CD4-positive, alpha-beta T cell (primary cell): ENCODE data around the gene SPSB4. TPM values are rescaled to one million over a fixed set of nuclear protein-coding genes. Genes with fewer than 3 reads are reported as not detected.

Experiments
- ATAC-seq: fragments of 200-7000 bp; cut with Tn5 transposase; one replicate; pipeline ENCODE4 v1.10.0; 2022; ENCODE audit warnings: mild to moderate bottlenecking; ENCODE audit not compliant: poor library complexity
- CTCF ChIA-PET: fragments of 350-600 bp; sonication (Branson Sonifier 250); formaldehyde crosslinking; loops from one replicate; lab custom pipeline; 2021; ENCODE audit warnings: antibody characterized with exemption, inconsistent platforms; lab: Charles Lee
- POLR2A ChIA-PET: fragments of 350-600 bp; sonication (Branson Sonifier 250); formaldehyde crosslinking; loops from one replicate; lab custom pipeline; 2021; ENCODE audit warnings: antibody characterized with exemption, inconsistent platforms; lab: Charles Lee
- DNase-seq, 14 experiments: peaks; one replicate each; pipeline ENCODE4 v3.0.0-alpha.2; 2013 to 2020; ENCODE audit warnings: mixed read lengths in 2 of 14
- H3K27ac ChIP-seq, 2 donors: one replicate each; pipeline versions ENCODE4 v1.5.1 to v1.7.0; 2013; ENCODE audit warnings: low read length in 2 of 2, low read depth in 1 of 2, mild to moderate bottlenecking in 1 of 2
- H3K27me3 ChIP-seq, 2 experiments: 1 replicate in 1 of 2; 2 replicates in 1 of 2; pipeline versions ENCODE4 v1.6.1 to v1.7.0; 2013; ENCODE audit warnings: low read length in 2 of 2, control low read depth in 1 of 2, mild to moderate bottlenecking in 1 of 2, moderate library complexity in 1 of 2; ENCODE audit not compliant: insufficient read depth in 2 of 2, control insufficient read depth in 1 of 2
- H3K36me3 ChIP-seq: one replicate; pipeline ENCODE4 v1.6.1; 2013; ENCODE audit warnings: low read length, control low read depth; ENCODE audit not compliant: insufficient read depth
- H3K4me1 ChIP-seq: one replicate; pipeline ENCODE4 v1.6.1; 2013; ENCODE audit warnings: low read length, control low read depth; ENCODE audit not compliant: insufficient read depth
- H3K4me3 ChIP-seq: one replicate; pipeline ENCODE4 v1.5.1; 2013; ENCODE audit warnings: mild to moderate bottlenecking, low read length, moderate library complexity
- H3K9me3 ChIP-seq, 2 experiments: 1 replicate in 1 of 2; 2 replicates in 1 of 2; pipeline versions ENCODE4 v1.6.1 to v1.7.0; 2013; ENCODE audit warnings: low read length in 2 of 2, mild to moderate bottlenecking in 2 of 2, control low read depth in 1 of 2, moderate library complexity in 1 of 2; ENCODE audit not compliant: control insufficient read depth in 1 of 2, insufficient read depth in 1 of 2
- H3K27ac Mint-ChIP-seq: one replicate; pipeline ENCODE4 v1.8.0; 2020; ENCODE audit warnings: mixed read lengths
- H3K27me3 Mint-ChIP-seq: one replicate; pipeline ENCODE4 v1.8.0; 2021; ENCODE audit warnings: mixed read lengths
- H3K36me3 Mint-ChIP-seq: one replicate; pipeline ENCODE4 v1.8.0; 2021; ENCODE audit warnings: low read depth, mixed read lengths
- H3K4me1 Mint-ChIP-seq: one replicate; pipeline ENCODE4 v1.8.0; 2021; ENCODE audit warnings: low read depth, mixed read lengths
- H3K4me3 Mint-ChIP-seq: one replicate; pipeline ENCODE4 v1.8.0; 2020; ENCODE audit warnings: mild to moderate bottlenecking, mixed read lengths
- H3K9me3 Mint-ChIP-seq: one replicate; pipeline ENCODE4 v1.8.0; 2020; ENCODE audit warnings: mixed read lengths
- intact Hi-C, 2 experiments: fragments of 100-400 bp; cut with DNase I in 1 of 2; cut with micrococcal nuclease in 1 of 2; formaldehyde crosslinking; loops; one replicate each; pipeline versions ENCODE4 v1.15.1 to v1.9.0; 2023 to 2025; cut with DNase I, micrococcal nuclease
- total RNA-seq, 174 experiments: library from RNA in 2 of 174; stranded (reverse) in 2 of 174; gene quantifications; one replicate each; pipeline ENCODE4 v1.2.3 and lab custom pipeline; 2021 to 2026
- TF ChIP-seq, protein P1 (sequence below): fragments of 200-600 bp; IDR thresholded peaks from one replicate; pipeline ENCODE4 v1.8.0; 2022; ENCODE audit warnings: antibody characterized with exemption, mild to moderate bottlenecking

SPSB4 gene
- total RNA-seq, 2 experiments from 2014 or later = not detected

DNA sequence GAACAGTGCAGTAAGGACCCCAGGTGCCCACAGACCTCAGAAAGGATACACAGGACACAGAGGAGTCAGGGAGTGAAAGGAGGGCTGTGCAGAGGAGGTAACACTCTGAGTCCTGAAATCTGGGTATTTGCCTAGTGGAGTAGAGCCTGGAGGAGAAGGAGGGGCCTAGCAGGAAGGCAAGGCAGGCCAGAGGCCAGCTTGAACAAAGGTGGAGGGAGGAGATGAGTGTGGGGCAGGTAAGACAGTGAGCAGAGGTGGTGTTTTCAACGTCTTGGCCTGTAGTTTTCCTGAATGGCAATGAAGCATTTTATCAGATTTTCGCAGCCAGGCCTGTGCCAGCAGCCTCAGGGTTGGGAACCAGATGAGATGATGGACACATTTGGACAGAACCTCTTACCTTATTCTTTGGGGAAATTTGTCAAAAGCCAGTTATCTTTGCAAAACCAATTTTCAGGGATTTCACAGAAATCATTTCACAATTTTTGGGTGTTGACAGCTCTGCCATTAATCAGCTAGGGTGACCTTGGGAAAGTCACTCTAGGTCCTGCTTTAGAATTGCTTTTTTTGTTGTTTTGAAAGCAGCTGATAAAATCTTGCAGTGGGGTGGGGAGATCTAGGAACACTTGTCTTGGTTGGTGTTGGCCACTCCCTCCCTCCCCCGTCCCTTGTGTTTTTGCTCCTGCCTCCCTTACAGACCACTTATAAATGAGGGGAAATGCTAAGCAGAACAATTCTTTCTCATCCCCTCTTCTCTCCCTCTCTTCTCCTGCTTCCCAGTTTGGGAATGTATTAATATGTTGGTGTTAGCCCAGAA is 38.4 kb downstream of the SPSB4 start:
- POLR2A ChIA-PET = no interaction called here
- H3K36me3 ChIP-seq = no peaks in the 10 kb centered on the region
- no peaks in the 10 kb centered on the region for H3K36me3 Mint-ChIP-seq

DNA sequence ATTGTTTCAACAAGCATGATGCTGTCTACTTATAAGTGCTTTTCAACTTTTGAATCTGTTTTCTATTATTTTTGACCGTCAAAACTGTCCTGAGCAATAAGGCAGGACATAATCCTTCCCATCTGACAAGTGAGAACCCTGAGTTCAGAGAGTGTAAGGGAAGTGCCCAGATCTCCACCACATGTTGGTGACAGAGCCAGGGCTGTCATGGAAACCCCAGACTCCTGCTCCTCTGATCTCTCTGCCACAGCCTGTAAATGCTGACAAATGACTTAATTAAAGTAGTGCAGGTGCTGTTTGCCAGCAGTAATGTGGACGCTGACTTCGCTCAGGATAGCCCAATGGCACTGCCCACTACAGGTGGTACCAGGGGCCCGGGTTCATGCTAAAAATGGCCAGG is 40.3 kb downstream of the SPSB4 start:
- no peaks in the 10 kb centered on the region for H3K9me3 Mint-ChIP-seq
- Histone ChIP-seq H3K4me3 (no peak overlapping the region), H3K4me1 (no peaks in the 10 kb centered on the region), H3K36me3 (no peaks in the 10 kb centered on the region), H3K27me3 (peaks cover 0 to 3% of the 10 kb centered on the region in 2 experiments), H3K27ac (no peak overlapping the region), H3K9me3 (no peaks in the 10 kb centered on the region)
- H3K27me3 Mint-ChIP-seq = no peaks in the 10 kb centered on the region
- intact Hi-C loops = no loop called here
- CTCF ChIA-PET = no interaction called here
- no peak overlapping the region for H3K27ac Mint-ChIP-seq
- DNase-seq (no peak), ATAC-seq (no peak)
- TF ChIP-seq, protein P1, sequence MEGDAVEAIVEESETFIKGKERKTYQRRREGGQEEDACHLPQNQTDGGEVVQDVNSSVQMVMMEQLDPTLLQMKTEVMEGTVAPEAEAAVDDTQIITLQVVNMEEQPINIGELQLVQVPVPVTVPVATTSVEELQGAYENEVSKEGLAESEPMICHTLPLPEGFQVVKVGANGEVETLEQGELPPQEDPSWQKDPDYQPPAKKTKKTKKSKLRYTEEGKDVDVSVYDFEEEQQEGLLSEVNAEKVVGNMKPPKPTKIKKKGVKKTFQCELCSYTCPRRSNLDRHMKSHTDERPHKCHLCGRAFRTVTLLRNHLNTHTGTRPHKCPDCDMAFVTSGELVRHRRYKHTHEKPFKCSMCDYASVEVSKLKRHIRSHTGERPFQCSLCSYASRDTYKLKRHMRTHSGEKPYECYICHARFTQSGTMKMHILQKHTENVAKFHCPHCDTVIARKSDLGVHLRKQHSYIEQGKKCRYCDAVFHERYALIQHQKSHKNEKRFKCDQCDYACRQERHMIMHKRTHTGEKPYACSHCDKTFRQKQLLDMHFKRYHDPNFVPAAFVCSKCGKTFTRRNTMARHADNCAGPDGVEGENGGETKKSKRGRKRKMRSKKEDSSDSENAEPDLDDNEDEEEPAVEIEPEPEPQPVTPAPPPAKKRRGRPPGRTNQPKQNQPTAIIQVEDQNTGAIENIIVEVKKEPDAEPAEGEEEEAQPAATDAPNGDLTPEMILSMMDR = no peak
- no peaks in the 10 kb centered on the region for H3K4me1 Mint-ChIP-seq
- H3K4me3 Mint-ChIP-seq = no peak overlapping the region
- POLR2A ChIA-PET = no interaction called here
- no peaks in the 10 kb centered on the region for H3K36me3 Mint-ChIP-seq

More for the DNA sequence above, 38.4 kb downstream of the SPSB4 start:
- H3K27ac Mint-ChIP-seq = no peak overlapping the region
- no peak overlapping the region for H3K4me3 ChIP-seq
- no peak for DNase-seq
- no peaks in the 10 kb centered on the region for H3K4me1 ChIP-seq
- no peak overlapping the region for H3K4me3 Mint-ChIP-seq
- ATAC-seq = no peak
- CTCF ChIA-PET = no interaction called here
- H3K27ac ChIP-seq = no peak overlapping the region
- H3K9me3 Mint-ChIP-seq = no peaks in the 10 kb centered on the region
- H3K4me1 Mint-ChIP-seq = no peaks in the 10 kb centered on the region
- H3K27me3 ChIP-seq = peaks cover 0 to 3% of the 10 kb centered on the region in 2 experiments
- TF ChIP-seq, protein P1 = no peak
- intact Hi-C loops = no loop called here
- H3K27me3 Mint-ChIP-seq = no peaks in the 10 kb centered on the region
- H3K9me3 ChIP-seq = no peaks in the 10 kb centered on the region

DNA sequence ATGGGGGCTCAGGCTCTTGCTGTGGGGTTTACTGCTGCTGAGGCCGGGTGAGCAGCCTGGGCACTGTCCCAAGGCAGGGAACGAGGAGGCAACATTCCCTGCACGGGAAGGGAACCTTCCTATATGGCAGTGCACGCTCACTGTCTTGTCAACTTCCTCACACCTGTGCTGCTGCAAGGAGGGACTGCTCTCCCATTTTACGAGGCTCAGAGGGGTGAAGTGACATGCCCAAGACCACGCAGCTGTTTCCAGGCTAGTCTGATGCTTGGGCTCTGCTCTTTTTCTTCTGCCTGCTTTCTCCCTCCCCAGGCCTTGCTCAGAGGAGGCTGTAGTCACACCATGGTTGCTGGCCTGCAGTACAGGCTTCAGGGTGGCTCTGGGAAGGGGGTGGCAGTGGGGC is 41.5 kb downstream of the SPSB4 start:
- TF ChIP-seq, protein P1 = no peak
- H3K36me3 Mint-ChIP-seq = no peaks in the 10 kb centered on the region
- Histone ChIP-seq H3K27ac (no peak overlapping the region), H3K9me3 (no peaks in the 10 kb centered on the region), H3K27me3 (no peaks in the 10 kb centered on the region), H3K36me3 (no peaks in the 10 kb centered on the region), H3K4me3 (no peak overlapping the region), H3K4me1 (no peaks in the 10 kb centered on the region)
- intact Hi-C loops = no loop called here
- H3K27me3 Mint-ChIP-seq = no peaks in the 10 kb centered on the region
- CTCF ChIA-PET = no interaction called here
- no peaks in the 10 kb centered on the region for H3K9me3 Mint-ChIP-seq
- no peaks in the 10 kb centered on the region for H3K4me1 Mint-ChIP-seq
- no peak for ATAC-seq
- no peak for DNase-seq
- H3K4me3 Mint-ChIP-seq = no peak overlapping the region
- POLR2A ChIA-PET = no interaction called here
- no peak overlapping the region for H3K27ac Mint-ChIP-seq
